HG02571 (cell line): ENCODE measurements around the gene CTSZ.
"Not testable (repeated sequence)": the region's sequence is repeated elsewhere in the genome, so short reads cannot be mapped to it uniquely, and the experiment has no call there.

Experiments
- ATAC-seq: cut with Tn5 transposase; IDR thresholded peaks from one replicate; pipeline ENCODE4 v1.9.1; 2021; ENCODE audit warnings: mild to moderate bottlenecking, moderate library complexity; ENCODE audit not compliant: unreplicated experiment

The CTSZ gene

DNA sequence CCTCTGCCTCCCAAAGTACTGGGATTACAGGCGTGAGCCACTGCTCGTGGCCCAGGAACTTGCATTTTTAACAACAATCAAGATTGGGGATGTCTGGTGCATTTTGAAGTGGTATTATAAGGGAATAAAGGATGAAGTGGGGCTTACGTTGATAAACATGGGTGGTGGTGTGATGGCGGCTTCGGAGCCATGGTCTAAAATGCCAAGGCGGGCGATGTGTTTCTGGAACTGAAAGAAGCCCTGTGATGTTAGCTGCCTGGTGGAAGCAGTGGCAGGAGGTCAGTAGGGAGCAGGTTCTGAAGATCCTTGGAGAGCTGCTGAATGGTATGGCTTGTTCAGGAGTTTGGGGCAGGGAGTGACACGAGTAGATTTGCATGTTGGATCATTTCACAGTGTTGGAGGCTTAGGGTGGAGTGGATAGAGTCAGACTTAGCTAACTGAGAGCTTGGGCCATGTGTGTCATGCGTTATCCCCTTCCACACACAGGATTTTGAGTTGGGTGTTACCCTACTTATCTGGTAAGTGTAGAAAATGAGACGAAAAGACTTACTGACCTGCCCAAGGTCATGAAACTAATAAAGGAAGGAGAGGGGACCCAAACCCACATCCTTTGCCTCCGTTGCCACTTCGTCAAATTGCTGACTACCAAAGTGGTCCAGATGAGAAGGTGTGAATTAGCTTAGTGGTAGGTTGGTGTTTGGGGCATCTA lies 24.5 kb downstream of the CTSZ start:
- no peak for ATAC-seq

DNA sequence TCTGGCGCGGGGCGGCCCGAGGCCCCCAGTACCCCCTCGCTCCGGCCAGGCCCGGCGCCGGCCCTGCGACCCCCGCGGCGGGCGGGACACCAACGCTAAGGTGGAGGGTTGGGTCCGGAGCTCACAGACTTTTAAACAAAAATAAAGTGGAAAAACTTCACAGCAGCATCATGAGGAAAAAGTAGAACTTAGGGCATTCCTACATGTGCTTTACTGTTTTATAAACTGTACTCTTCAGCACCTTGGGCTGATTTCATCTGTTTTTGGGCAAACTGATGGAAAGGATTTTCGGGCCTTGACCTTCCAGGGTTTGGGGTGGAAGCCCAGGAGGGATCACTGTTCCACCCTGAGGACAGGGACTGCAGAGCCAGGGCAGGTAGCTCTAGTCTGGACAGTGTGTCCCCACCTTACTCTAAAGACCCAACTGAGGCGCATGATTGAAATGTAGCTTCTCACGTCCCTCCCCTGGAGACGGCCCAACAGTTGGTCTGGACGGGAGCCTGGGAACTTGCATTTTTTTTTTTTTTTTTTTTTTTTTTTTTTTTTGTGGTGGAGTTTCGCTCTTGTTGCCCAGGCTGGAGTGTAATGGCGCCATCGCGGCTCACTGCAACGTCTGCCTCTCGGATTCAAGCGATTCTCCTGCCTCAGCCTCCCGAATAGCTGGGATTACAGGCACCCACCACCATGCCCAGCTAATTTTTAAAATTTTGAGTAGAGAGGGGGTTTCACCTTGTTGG lies 25.3 kb downstream of the CTSZ start:
- no peak for ATAC-seq

DNA sequence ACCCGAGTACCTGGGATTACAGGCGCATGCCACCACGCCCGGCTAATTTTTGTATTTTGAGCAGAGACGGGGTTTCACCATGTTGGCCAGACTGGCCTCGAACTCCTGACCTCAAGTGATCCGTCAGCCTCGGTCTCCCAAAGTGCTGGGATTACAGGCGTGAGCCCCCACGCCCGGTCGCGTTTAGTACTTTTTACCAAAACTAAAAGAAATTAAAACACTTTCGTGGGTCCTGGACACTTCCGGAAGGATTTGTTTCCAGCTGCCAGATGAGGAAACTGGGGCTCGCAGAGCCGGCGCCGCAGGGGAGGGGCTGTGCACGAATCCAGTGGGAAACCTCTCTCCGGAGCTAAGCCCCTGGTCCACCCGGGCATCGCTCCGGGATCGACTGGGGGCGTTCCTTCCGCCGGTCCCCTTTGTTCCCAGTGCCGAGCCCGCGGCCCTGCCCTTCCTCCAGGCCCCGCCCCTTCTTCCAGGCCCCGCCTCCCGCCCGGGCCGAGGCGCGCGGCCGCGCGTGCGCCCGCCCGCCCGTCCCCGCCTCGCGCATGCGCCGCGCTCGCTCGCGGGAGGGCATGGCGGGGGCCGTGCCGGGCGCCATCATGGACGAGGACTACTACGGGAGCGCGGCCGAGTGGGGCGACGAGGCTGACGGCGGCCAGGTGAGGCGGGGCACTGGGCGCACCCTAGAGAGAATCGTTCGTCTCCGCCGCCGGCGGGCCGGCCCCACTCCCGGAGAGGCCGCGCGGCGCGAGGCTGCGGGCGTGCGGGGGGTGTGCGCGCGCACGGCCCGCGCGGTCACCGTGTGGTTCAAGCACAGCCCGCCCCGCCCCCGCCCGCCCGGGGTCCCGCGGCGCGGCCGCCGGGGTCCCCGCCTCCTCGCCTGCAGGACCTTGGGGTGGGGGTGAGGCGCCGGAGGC lies 26.1 kb downstream of the CTSZ start, which contains the start of gene NELFCD:
Gene NELFCD (plus strand): TSS at position 546 of the 917 bp plus-strand sequence. CDS start 54 bp downstream, at position 600.
- ATAC-seq, result peak; percentile 66

DNA sequence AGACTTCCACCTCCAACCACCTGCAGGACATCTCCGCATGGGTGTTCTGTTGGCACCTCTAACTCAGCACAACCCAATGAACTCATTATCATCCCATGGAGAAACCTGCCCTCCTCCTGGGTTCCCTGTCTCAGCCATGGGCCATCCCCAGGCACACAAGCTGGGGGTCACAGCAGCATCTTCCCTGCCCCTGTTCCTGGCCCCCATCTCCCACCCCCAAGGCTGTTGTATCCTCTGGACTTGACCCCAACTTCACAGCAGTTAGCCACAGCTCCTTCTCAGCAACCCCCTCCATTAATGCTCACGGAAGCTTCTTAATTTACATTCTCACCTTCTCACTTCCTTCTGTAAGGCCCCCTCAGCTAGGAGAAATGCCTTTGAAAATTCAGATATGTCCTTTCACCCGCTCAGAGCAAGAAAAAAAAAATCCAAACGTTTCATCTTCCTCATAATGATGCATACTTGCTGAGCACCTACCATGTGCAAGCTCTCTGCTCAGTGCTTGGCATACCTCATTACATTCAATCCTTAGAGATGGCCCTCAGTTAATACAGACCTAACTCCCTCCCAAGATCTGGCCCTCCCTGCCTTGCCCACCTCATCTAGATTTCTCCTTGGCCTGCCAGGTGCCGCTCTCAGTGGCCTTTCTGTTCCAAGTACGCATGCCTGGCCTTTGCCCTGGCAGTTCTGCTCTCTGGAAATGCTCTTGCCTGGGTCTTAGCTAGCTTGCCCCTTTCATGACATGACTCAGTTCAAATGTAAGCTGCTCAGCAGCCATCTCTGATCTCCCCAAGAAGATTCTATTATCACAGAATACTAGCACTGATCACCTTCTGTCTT lies 28.5 kb downstream of the CTSZ start:
- ATAC-seq, result no peak

DNA sequence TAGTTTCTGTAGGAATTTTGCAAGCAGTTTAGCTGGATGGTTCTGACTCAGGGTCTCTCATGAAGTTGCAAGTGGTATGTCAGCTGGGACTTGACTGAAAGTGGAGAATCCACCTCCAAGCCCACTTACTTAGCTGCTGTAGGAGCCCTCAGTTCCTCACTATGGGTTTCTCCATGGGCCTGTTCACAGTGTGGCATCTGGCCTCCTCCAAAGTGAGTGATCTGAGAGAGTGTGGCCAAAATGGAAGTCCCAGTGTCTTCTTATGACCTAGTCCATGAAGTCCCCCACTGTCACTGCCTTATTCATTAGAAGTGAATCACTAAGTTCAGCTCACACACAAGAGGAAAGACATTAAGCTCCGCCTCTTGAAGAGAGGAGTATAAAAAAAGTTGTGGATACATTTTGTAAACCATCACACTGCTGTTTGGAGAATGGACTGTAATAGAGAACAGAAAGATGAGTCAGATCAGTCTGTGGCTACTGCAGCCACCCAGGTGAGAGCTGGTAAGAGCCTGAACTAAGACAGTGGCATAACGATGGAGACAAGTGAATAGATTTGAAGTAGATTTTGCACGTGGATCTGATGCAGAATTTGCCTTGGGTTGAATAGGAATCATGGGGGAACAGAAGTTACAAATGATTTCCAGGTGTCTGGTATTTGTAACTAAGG lies 30.9 kb downstream of the CTSZ start:
- ATAC-seq, result no peak

DNA sequence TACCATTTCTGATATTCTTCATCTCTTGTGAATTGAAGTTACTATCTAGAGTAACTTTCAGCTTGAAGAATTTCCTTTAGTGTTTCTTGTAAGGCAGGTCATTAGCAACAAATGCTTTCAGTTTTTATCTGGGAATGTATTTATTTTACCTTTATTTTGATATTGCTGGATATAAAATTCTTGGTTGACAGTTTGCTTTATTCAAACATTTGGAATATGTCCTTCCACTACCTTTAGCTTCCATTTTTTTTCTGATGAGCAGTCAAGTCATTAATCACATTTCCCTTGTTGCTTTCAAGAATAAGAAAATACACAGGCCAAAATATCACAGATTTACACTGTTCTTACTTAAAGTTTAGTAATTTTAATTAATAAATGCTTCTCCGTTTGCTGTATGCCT lies 31.7 kb downstream of the CTSZ start:
- ATAC-seq, result no peak

DNA sequence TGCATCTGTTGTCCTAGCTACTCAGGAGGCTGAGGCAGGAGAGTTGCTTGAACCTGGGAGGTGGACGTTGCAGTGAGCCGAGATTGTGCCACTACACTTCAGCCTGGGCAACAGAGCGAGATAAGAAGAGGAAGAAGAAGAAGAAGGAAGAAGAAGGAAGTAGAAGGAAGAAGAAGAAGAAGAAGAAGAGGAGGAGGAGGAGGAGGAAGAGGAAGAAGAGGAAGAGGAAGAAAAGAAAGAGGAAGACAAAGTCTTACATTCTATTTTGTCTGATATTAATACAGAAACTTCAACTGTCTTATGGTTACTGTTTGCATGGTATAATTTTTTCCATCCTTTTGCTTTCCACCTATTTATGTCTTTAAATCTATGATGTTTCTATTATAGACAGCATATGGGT lies 33.2 kb downstream of the CTSZ start:
- ATAC-seq, result no peak

DNA sequence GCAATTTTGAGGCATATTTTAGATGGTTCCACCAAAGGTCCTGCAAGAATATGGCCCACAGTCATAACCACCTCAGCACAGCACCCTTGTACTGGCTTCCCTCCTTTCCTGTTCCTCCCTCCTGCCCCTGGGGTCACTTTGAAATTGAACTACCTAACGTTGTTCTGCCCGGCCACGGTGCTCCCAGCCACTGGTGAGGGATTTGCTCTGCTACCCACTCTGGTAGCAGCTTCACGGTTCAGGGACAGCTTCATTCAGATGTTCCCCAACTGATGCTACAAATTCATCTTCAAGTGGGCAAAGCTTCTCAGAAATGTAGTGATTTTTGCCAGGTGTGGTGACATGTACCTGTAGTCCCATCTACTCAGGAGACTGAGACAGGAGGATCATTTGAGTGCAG lies 33.9 kb downstream of the CTSZ start:
- no peak for ATAC-seq

DNA sequence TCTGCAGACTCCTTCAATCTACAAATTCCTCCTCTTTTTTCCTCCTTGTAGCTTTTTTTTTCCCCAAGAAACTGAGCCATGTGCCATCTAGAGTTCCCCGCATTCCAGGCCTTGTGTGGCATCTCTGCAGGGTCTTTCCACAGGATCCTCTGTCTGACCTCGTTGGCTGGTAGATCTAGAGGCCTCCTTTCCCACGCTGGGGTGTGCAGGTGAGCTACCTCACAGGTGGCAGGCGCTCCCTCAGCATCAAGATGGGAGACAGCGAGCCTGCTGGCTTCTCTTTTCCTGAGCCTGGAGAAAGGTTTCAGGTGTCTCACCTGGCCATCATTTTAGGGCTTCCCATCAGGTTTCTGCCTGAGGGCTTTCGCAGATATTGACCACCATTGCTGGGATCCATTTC lies 35.6 kb downstream of the CTSZ start:
- ATAC-seq, result no peak

DNA sequence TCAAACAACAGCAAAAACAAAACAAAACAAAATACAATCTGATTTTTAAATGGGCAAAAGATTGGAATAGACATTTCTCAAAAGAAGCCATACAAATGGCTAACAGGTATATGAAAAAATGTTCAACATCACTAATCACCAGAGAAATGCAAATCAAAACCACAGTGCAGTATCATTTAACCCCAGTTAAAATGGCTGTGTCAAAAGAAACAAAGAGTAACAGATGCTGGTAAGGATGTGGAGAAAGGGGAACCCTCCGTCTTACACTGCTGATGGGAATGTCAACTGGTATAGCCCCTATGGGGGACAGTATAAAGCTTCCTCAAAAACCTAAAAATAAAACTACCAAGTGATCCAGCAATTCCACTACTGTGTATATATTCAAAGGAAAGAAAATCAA lies 36.9 kb downstream of the CTSZ start:
- no peak for ATAC-seq

DNA sequence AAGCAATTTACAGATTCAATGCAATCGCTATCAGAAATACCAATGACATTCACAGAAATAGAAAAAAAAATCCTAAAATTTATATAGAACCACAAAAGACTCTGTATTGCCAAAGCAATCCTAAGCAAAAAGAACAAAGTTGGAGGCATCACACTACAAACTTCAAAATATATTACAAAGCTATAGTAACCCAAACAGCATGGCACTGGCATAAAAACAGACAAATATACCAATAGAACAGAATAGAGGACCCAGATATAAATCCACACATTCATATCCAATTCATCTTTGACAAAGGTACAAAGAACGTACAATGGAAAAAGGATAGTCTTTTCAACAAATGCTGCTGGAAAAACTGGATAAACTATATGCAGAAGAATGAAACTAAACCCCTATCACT lies 37.6 kb downstream of the CTSZ start:
- ATAC-seq, result no peak

DNA sequence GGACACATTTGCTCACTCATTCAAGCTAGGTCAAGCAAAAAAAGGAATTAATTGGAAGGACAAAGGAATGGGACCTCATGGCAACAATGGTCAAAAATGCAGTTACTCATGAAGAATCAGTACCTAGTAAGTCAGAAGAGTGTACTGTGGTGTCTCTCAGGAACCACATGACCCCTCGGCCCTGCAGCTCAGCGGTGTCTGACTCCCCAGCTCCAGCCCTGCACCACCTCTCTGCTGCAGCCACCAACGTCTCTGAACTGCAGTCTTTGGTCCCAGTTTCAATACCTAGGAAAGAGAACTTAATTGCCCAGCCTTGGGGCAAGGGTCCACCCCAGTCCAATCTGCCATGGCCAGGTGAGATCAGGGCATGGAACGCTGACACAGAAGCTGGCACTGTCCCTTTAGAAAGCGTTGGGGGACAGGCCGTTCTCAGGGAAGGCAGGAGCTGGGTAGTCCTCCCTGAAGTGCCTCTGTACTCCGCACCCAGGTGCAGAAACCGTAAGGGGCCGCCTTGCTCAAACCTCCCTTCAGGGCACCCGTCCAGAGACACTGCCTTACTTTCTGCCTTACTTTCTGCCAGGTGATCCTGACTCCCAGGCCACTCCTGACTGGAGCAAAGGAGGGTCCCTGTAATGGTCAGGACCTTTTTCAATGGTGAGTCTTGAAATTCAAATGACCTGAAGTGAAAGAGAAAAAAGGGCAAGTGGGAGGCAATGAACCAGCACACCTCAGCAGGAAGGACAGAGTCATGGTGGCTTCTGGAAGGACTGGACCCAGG lies 39.2 kb downstream of the CTSZ start:
- no peak for ATAC-seq

DNA sequence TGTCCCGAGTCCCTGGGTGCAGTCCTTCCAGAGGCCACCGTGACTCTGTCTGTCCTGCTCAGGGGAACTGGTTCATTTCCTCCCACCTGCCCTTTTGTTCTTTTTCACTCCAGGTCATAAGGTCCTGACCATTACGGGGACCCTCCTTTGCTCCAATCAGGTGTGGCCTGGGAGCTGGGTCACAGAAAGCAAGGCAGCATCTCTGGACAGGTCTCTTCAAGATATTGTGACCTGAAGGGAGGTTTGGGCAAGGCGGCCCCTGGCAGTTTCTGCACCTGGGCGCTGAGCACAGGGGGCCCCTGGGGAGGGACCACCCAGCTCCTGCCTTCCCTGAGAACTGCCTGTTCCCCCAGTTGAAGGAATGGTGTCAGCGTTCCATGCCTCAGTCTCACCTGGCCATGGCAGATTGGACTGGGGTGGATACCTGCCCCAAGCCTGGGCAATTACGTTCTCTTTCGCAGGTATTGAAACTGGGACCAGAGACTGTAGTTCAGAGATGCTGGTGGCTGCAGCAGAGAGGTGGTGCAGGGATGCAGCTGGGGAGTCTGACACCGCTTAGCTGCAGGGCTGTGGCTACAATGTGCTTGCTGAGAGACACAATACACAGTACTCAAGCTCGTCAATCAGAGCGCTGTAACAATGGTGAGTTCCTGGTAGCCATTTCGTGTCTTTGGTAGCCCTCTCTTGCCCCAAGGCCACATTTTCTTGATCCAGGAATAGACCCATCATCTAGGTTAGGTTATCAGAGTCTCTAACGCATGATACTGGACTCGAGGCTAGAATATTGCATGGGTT lies 41.6 kb downstream of the CTSZ start:
- ATAC-seq, result no peak

DNA sequence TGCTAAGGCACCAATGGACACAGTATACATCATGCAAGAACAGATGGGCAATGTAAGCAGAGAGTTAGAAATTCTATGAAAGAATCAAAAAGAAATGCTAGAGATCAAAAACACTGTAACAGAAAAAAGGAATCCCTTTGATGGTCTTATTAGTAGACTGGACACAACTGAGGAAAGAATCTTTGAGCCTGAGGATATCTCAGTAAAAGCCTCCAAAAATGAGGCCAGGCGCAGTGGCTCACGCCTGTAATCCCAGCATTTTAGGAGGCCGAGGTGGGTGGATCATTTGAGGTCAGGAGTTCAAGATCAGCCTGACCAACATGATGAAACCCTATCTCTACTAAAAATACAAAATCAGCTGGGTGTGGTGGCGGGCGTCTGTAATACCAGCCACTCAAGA lies 43.1 kb downstream of the CTSZ start:
- ATAC-seq, result not testable (repeated sequence)

DNA sequence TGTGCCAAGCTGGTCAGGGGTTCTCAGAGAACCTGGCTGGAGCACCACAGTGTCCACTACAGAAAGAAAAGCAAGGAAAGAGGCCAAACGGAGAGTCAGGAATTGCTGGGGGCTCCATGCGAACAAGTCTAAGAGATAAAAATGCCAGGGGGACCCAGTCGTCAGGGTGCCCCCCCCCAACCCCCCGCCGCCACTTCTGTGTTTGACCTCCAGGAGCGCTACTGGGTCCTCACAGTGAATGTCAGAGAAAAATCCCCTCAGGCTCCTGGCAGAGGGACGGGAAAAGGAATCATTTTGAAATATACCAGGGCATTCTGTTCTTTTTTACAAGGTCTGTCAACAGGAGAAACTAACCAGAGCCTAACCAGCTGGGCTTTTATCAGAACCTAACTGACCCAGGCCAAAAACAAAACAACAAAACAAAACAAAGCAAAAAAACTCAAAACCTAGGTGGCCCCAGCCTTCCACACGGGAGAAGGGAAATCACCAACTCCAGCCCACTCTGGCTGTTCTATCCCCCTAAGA lies 43.9 kb downstream of the CTSZ start:
- ATAC-seq, result no peak

DNA sequence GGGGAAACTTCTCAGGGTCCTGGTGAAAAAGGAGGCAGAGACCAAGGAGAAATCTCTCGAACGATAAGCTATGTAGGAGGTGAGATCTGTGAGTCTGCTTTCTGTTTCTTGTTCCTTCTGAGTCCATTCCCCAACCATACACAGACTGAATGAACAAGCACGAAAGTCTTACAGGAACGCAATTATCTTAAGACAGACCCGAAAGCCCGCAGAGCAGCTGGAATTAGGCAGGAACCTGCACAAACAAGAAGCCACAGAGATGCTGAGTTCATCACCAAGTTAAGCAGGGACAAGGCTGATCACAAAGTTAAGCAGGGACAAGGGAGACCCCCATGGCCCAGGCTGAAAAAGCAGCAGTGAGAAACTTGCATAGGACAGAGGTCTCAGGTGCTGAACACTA lies 47.4 kb downstream of the CTSZ start:
- no peak for ATAC-seq

DNA sequence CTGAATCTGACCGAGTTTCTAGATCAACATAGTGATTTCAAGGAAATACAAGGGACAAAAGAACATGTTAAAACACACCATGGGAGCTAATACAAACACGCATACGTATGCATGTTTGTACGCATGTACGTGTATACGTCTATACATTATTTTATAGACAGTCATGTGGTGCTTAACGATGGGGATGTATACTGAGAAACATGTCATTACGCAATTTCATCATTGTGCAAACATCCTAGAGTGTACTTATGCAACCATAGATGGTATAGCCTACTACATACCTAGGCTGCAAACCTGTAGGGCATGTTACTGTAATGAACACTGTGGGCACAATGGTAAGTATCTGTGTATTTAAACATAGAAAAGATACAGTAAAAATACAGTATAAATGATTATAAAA lies 51.0 kb downstream of the CTSZ start:
- ATAC-seq, result no peak

DNA sequence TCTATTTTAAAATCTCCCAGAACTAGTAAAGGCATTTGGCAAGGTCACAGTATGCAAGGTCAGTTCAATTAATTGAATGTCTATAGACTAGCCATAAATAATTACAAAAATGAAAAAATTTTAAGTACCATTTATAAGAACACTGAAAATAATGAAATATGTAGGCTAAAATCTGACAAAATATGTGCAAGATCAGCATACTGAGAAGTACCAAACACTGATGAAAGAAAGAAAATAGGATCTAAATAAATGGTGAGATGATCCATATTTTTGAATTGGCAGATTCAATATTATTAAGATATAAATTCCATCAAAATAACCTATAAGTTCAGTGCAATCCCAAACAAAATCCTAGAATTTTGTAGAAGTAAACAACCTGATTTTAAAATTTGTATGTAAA lies 54.0 kb downstream of the CTSZ start:
- no peak for ATAC-seq
